HG03045 (cell line): ENCODE results near the gene PLA2G2F.
A peak's percentile ranks its signal among the peaks of the same experiment; 100 is the strongest.

Experiments
- ATAC-seq: cut with Tn5 transposase; IDR thresholded peaks from one replicate; pipeline ENCODE4 v1.9.1; 2021; ENCODE audit warnings: mild to moderate bottlenecking, moderate library complexity; ENCODE audit not compliant: unreplicated experiment

PLA2G2F gene

GRCh38 chr1:20142001-20142710 is 3.0 kb downstream of the PLA2G2F start:
- no peak for ATAC-seq

GRCh38 chr1:20143318-20143717 is 4.2 kb downstream of the PLA2G2F start:
- ATAC-seq = no peak

DNA sequence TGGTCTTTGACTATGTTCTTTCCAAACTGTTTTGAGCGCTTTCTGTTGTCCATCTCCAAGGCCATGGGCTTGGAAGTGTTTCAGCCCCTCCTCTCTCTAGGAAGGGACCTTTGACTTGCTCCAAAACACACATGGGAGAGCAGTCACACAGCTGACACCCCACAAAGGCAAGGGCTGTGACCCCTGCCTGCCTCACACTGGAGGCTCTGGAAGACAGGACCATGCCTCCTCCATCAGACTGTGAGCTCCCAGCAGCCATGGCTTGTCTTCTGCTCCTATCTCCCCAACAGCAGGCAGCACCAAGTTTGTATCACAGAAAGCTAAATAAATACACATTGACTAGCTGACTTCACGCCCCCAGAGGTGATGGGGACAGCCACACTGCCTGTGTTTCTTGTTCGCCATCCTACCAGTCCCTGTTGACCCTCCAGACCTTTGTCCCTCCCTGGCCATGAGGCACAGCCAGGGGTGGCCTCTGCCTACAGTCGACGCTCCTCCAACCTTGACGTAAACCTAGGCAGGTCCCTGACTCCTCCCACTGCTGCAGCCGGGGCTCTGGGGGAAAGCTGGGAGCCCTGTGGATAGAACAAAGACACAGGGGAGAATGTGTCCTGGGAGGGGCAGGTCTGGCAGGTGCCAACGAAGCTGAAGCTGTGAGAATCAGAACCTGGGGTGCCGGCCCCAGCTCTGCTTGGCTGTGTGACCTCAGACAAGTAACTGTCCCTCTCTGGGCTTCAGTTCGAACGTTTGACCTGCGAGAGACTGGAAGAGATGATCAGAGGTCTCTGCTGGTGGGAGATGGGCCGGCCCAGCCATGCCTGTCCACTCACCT is 4.8 kb downstream of the PLA2G2F start:
- no peak for ATAC-seq

GRCh38 chr1:20147846-20148570 is 8.9 kb downstream of the PLA2G2F start:
- no peak for ATAC-seq

DNA sequence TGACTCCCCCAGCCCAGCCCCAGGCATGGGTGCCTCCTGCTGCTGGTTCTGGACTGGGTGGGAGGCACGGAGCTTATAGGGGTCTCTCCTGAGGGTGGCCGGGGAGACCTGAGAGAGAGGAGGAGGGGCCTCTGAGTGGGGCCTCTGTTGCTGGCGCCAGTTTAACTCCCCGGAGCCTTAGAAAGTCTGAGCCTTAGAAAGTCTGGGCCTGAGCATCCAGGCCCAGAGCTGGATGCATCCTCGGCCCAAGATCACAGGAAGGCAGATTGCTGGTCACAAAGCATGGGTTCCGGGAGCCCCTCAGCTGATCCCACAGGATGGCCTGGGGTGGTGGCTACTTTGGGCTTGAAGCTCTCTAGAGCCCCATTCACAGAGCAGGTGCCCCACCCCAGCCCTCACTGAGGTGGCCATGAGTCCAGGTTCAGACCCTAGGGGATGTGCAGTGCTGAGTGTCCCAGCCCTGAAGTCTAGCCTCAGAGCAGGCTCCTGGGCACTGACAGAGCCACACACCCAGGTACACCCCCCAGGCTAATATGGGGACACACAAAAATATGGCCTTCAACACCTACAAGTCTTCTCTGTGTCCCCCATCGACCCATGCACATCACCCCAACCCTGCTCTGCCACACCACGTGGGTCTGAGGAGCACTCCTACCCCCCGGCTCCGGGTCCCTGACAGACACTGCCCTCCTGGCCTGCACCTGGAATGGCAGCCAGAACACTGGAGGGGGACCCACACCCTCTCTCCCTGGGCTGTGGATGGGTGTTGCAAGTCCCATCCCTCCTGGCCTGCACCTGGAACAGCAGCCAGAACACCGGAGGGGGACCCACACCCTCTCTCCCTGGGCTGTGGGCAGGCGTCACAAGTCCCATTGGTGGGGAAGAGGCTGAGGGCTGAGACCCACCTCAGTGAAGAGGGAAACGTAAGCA is 9.7 kb downstream of the PLA2G2F start:
- no peak for ATAC-seq

- no peak for ATAC-seq
Measured at GRCh38 chr1:20149601-20150325, 10.6 kb downstream of the PLA2G2F start.

GRCh38 chr1:20150326-20150705 is 11.2 kb downstream of the PLA2G2F start:
- no peak for ATAC-seq

GRCh38 chr1:20150969-20151368 is 11.8 kb downstream of the PLA2G2F start:
- no peak for ATAC-seq

- peak; percentile 75 for ATAC-seq
Measured at GRCh38 chr1:20151906-20152598, 12.9 kb downstream of the PLA2G2F start.

GRCh38 chr1:20152599-20152930 is 13.4 kb downstream of the PLA2G2F start:
- no peak for ATAC-seq

- ATAC-seq = no peak
Measured at GRCh38 chr1:20153000-20153418, 13.9 kb downstream of the PLA2G2F start.

GRCh38 chr1:20154301-20154831 is 15.2 kb downstream of the PLA2G2F start:
- ATAC-seq = no peak

DNA sequence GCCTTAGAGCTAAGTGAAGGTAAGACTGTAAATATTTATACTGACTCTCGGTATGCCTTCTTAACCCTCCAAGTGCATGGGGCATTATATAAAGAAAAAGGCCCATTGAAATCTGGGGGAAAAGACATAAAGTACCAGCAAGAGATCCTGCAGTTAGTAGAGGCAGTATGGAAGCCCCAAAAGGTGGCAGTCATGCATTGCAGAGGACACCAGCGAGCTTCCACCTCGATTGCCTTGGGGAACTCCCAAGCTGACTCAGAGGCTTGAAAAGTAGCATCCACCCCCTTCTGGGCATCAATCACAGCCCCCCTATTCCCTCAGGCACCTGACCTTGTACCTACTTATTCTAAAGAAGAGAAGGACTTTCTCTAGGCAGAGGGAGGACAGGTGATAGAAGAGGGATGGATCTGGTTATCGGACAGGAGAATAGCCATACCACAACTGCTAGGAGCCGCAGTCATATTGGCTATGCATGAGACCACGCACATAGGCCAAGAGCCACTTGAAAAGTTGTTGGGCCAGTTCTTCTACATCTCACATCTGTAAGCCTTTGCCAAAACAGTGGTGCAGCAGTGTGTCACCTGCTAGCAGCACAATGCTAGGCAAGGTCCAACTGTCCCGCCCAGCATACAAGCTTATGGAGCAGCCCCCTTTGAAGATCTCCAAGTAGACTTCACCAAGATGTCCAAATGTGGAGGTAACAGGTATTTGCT is 19.4 kb downstream of the PLA2G2F start:
- ATAC-seq = no peak

DNA sequence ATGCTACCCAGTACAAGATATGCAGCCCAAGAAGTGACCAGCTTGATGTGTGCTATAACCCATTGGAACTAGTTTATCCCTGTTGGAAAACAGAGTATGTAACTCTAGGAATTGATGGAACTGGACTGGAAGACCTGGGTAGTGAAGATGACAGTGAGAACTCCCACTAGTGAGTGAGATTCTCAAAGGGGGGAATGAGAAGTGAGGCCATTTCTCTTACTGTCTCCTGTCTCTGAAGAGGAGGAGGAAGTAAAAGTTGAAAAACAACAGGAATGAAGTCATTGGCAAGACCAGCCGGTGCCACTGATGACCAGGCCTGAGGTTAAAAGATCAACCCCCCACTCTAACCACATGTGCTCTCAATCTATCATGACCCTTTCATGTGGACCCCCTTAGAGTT is 20.9 kb downstream of the PLA2G2F start:
- no peak for ATAC-seq

- ATAC-seq = no peak
Measured at GRCh38 chr1:20164694-20165202, 25.6 kb downstream of the PLA2G2F start.

- no peak for ATAC-seq
Measured at GRCh38 chr1:20165522-20165951, 26.4 kb downstream of the PLA2G2F start.

DNA sequence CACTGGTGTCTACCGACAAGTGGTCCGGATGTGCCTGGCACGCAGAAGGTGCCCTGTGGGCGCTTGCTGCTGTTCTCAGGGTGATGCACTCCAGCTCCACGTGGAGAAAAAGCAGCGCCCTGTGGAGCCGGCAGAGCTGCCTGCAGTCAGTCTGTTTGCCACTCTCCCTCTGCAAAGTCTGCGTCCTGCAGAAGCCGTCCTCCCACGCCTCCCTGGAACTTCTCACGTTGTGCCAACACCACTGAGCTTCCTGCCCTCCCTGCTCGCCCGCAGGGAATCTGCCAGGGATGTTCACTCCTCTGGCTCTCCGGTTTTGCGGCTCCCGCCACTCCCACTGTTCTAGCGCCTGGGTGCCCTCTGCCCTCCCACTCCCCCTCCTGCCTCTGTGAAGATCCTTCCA is 26.9 kb downstream of the PLA2G2F start:
- ATAC-seq = no peak

GRCh38 chr1:20167126-20167525 is 28.0 kb downstream of the PLA2G2F start:
- no peak for ATAC-seq
